ENCODE measurements around the gene REPS2. TPM values are rescaled to one million over a fixed set of nuclear protein-coding genes. Genes with fewer than 3 reads are reported as not detected.

REPS2 gene
- total and polyA plus RNA-seq, 9 of the 15 experiments (the other 6 are each of a cell fraction or from before 2014, with no cell fraction given): 0.01 to 0.07 (median 0.01) TPM; not detected in 3

GRCh38 chrX:16990839-16991238 is 44.4 kb downstream of the REPS2 start (continued):
- TF ChIP-seq, protein P1, sequence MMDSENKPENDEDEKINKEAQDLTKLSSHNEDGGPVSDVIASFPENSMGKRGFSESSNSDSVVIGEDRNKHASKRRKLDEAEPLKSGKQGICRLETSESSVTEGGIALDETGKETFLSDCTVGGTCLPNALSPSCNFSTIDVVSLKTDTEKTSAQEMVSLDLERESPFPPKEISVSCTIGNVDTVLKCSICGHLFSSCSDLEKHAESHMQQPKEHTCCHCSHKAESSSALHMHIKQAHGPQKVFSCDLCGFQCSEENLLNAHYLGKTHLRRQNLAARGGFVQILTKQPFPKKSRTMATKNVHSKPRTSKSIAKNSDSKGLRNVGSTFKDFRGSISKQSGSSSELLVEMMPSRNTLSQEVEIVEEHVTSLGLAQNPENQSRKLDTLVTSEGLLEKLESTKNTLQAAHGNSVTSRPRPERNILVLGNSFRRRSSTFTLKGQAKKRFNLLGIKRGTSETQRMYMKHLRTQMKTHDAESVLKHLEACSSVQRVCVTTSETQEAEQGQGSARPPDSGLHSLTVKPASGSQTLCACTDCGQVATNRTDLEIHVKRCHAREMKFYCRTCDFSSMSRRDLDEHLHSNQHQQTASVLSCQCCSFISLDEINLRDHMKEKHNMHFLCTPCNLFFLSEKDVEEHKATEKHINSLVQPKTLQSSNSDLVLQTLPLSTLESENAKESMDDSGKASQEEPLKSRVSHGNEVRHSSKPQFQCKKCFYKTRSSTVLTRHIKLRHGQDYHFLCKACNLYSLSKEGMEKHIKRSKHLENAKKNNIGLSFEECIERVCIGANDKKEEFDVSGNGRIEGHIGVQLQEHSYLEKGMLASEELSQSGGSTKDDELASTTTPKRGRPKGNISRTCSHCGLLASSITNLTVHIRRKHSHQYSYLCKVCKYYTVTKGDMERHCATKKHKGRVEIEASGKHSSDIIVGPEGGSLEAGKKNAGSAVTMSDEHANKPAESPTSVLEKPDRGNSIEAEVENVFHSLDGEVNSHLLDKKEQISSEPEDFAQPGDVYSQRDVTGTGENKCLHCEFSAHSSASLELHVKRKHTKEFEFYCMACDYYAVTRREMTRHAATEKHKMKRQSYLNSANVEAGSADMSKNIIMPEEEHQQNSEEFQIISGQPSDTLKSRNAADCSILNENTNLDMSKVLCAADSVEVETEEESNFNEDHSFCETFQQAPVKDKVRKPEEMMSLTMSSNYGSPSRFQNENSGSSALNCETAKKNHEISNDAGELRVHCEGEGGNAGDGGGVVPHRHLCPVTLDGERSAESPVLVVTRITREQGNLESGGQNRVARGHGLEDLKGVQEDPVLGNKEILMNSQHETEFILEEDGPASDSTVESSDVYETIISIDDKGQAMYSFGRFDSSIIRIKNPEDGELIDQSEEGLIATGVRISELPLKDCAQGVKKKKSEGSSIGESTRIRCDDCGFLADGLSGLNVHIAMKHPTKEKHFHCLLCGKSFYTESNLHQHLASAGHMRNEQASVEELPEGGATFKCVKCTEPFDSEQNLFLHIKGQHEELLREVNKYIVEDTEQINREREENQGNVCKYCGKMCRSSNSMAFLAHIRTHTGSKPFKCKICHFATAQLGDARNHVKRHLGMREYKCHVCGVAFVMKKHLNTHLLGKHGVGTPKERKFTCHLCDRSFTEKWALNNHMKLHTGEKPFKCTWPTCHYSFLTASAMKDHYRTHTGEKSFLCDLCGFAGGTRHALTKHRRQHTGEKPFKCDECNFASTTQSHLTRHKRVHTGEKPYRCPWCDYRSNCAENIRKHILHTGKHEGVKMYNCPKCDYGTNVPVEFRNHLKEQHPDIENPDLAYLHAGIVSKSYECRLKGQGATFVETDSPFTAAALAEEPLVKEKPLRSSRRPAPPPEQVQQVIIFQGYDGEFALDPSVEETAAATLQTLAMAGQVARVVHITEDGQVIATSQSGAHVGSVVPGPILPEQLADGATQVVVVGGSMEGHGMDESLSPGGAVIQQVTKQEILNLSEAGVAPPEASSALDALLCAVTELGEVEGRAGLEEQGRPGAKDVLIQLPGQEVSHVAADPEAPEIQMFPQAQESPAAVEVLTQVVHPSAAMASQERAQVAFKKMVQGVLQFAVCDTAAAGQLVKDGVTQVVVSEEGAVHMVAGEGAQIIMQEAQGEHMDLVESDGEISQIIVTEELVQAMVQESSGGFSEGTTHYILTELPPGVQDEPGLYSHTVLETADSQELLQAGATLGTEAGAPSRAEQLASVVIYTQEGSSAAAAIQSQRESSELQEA (IDR thresholded peaks at IDR 0.05; ENCODE audit: low read depth): no peak
- TF ChIP-seq MAFF (IDR thresholded peaks at IDR 0.05; ENCODE audit: low read length) (no peak), NFYB (IDR thresholded peaks at IDR 0.05; ENCODE audit: extremely low read depth, insufficient read length) (no peak), CBX2 (IDR thresholded peaks at IDR 0.05; ENCODE audit: insufficient read depth, low read length, poor library complexity, severe bottlenecking) (no peak), NELFE (IDR thresholded peaks at IDR 0.05; ENCODE audit: insufficient read depth, insufficient read length) (no peak), ZNF24 (IDR thresholded peaks at IDR 0.05) (no peak), ZNF785 (CRISPR knock-in tag; IDR thresholded peaks at IDR 0.05) (no peak)
